H9 (cell line): Measurements from ENCODE around the gene ALDH1A2. TPM values are rescaled to one million over a fixed set of nuclear protein-coding genes. Genes with fewer than 3 reads are reported as not detected.

Experiments
- DNase-seq: peaks from one replicate; pipeline ENCODE4 v3.0.0-alpha.2; 2017
- H2AFZ ChIP-seq: one replicate; pipeline ENCODE4 v1.6.1; 2013; ENCODE audit warnings: mild to moderate bottlenecking, low read length, control low read depth, moderate library complexity
- H2AK5ac ChIP-seq: 2 replicates; pipeline ENCODE4 v1.6.1; 2013; ENCODE audit warnings: low read length, control low read depth, mixed read lengths; ENCODE audit not compliant: insufficient read length
- H2BK120ac ChIP-seq: one replicate; pipeline ENCODE4 v1.6.1; 2013; ENCODE audit warnings: low read depth, mild to moderate bottlenecking, low read length, control low read depth, inconsistent platforms; ENCODE audit not compliant: poor library complexity, severe bottlenecking
- H2BK12ac ChIP-seq: 2 replicates; pipeline ENCODE4 v1.6.1; 2013; ENCODE audit warnings: low read length, control low read depth, mixed read lengths, low read depth; ENCODE audit not compliant: insufficient read length
- H2BK15ac ChIP-seq: 2 replicates; pipeline ENCODE4 v1.6.1; 2013; ENCODE audit warnings: low read depth, low read length, control low read depth
- H2BK20ac ChIP-seq: one replicate; pipeline ENCODE4 v1.6.1; 2013; ENCODE audit warnings: low read depth, mild to moderate bottlenecking, low read length, control low read depth, inconsistent platforms; ENCODE audit not compliant: poor library complexity, severe bottlenecking
- H2BK5ac ChIP-seq: 2 replicates; pipeline ENCODE4 v1.6.1; 2013; ENCODE audit warnings: low read length, control low read depth, mixed read lengths; ENCODE audit not compliant: insufficient read length
- H3K14ac ChIP-seq: 2 replicates; pipeline ENCODE4 v1.6.1; 2013; ENCODE audit warnings: low read length, control low read depth; ENCODE audit not compliant: insufficient read depth
- H3K18ac ChIP-seq: 2 replicates; pipeline ENCODE4 v1.6.1; 2013; ENCODE audit warnings: low read depth, mild to moderate bottlenecking, mixed read lengths, low read length, control low read depth; ENCODE audit not compliant: insufficient read length
- H3K23ac ChIP-seq: 2 replicates; pipeline ENCODE4 v1.6.1; 2013; ENCODE audit warnings: low read length, control low read depth, mixed read lengths, low read depth; ENCODE audit not compliant: insufficient read length
- H3K23me2 ChIP-seq: 2 replicates; pipeline ENCODE4 v1.6.1; 2013; ENCODE audit warnings: low read depth, mild to moderate bottlenecking, mixed read lengths, low read length, control low read depth; ENCODE audit not compliant: insufficient read length, poor library complexity, severe bottlenecking
- H3K27ac ChIP-seq: 2 replicates; pipeline ENCODE4 v1.5.1; 2013; ENCODE audit warnings: low read length, control low read depth, mixed read lengths, low read depth; ENCODE audit not compliant: insufficient read length
- H3K27me3 ChIP-seq: 2 replicates; pipeline ENCODE4 v1.6.1; 2013; ENCODE audit warnings: low read length, control low read depth, inconsistent platforms; ENCODE audit not compliant: insufficient read depth
- H3K4ac ChIP-seq: 2 replicates; pipeline ENCODE4 v1.6.1; 2013; ENCODE audit warnings: low read depth, mild to moderate bottlenecking, control low read depth, inconsistent platforms, low read length, moderate library complexity
- H3K4me1 ChIP-seq: 2 replicates; pipeline ENCODE4 v1.6.1; 2013; ENCODE audit warnings: low read length, control low read depth, inconsistent platforms; ENCODE audit not compliant: insufficient read depth
- H3K4me2 ChIP-seq: 2 replicates; pipeline ENCODE4 v1.6.1; 2013; ENCODE audit warnings: low read length, control low read depth, mixed read lengths; ENCODE audit not compliant: insufficient read length, insufficient read depth
- H3K56ac ChIP-seq: 2 replicates; pipeline ENCODE4 v1.6.1; 2013; ENCODE audit warnings: low read depth, mild to moderate bottlenecking, mixed read lengths, low read length, control low read depth; ENCODE audit not compliant: insufficient read length
- H3K79me1 ChIP-seq: 2 replicates; pipeline ENCODE4 v1.6.1; 2013; ENCODE audit warnings: low read depth, mild to moderate bottlenecking, moderate library complexity, low read length, control low read depth, inconsistent platforms; ENCODE audit not compliant: insufficient read depth, poor library complexity, severe bottlenecking
- H3K79me2 ChIP-seq: 2 replicates; pipeline ENCODE4 v1.6.1; 2013; ENCODE audit warnings: low read length, control low read depth, inconsistent platforms; ENCODE audit not compliant: insufficient read depth
- H3K9ac ChIP-seq: 2 replicates; pipeline ENCODE4 v1.6.1; 2013; ENCODE audit warnings: low read length, control low read depth, mixed read lengths; ENCODE audit not compliant: insufficient read length; ENCODE audit errors: extremely low read depth
- H3K9me3 ChIP-seq: one replicate; pipeline ENCODE4 v1.6.1; 2013; ENCODE audit warnings: low read depth, low read length, inconsistent platforms; ENCODE audit not compliant: control insufficient read depth
- H3T11ph ChIP-seq: one replicate; pipeline ENCODE4 v1.6.1; 2013; ENCODE audit warnings: mild to moderate bottlenecking, low read length, control low read depth, inconsistent platforms
- H4K20me1 ChIP-seq: one replicate; pipeline ENCODE4 v1.6.1; 2013; ENCODE audit not compliant: control insufficient read depth, insufficient read length, insufficient read depth
- H4K5ac ChIP-seq: 2 replicates; pipeline ENCODE4 v1.6.1; 2013; ENCODE audit warnings: low read depth, mild to moderate bottlenecking, mixed read lengths, low read length, control low read depth; ENCODE audit not compliant: insufficient read length
- H4K8ac ChIP-seq: replicated peaks from 2 replicates; pipeline ENCODE4 v1.6.1; 2013; ENCODE audit warnings: low read length, control low read depth, mixed read lengths, low read depth; ENCODE audit not compliant: insufficient read length
- H4K91ac ChIP-seq: 2 replicates; pipeline ENCODE4 v1.6.1; 2013; ENCODE audit warnings: low read depth, mild to moderate bottlenecking, moderate library complexity, mixed read lengths, low read length, control low read depth; ENCODE audit not compliant: insufficient read length
- H3K27ac Mint-ChIP-seq, 3 experiments: 2 replicates in 2 of 3; 3 replicates in 1 of 3; pipeline ENCODE4 v1.8.0; 2020 to 2021; ENCODE audit warnings: mixed read lengths in 3 of 3, mild to moderate bottlenecking in 1 of 3, moderate library complexity in 1 of 3
- H3K27me3 Mint-ChIP-seq: 2 replicates; pipeline ENCODE4 v1.8.0; 2021; ENCODE audit warnings: low read depth, mild to moderate bottlenecking, moderate library complexity, mixed read lengths
- H3K36me3 Mint-ChIP-seq, 3 experiments: 2 replicates in 2 of 3; 3 replicates in 1 of 3; pipeline ENCODE4 v1.8.0; 2020 to 2021; ENCODE audit warnings: low read depth in 3 of 3, mixed read lengths in 3 of 3; ENCODE audit not compliant: insufficient read depth in 1 of 3
- H3K4me1 Mint-ChIP-seq, 2 experiments: 2 replicates each; pipeline ENCODE4 v1.8.0; 2020; ENCODE audit warnings: mixed read lengths in 2 of 2
- H3K4me3 Mint-ChIP-seq, 2 experiments: 2 replicates in 1 of 2; 3 replicates in 1 of 2; pipeline ENCODE4 v1.8.0; 2020 to 2021; ENCODE audit warnings: mild to moderate bottlenecking in 2 of 2, mixed read lengths in 2 of 2, moderate library complexity in 1 of 2
- H3K9me3 Mint-ChIP-seq, 2 experiments: 2 replicates in 1 of 2; 3 replicates in 1 of 2; pipeline ENCODE4 v1.8.0; 2020; ENCODE audit warnings: mild to moderate bottlenecking in 2 of 2, mixed read lengths in 2 of 2, moderate library complexity in 1 of 2
- WGBS: extraction: QIAGEN DNeasy Blood & Tissue Kit; methylation state at CpG from one replicate; pipeline ENCODE4 v1.1.7; 2013; ENCODE audit warnings: missing lambda C conversion rate, low lambda C conversion rate, mixed read lengths; ENCODE audit not compliant: insufficient read length; ENCODE audit errors: extremely low coverage; 5-methylcytosine and 5-hydroxymethylcytosine counted together
- total RNA-seq: library from RNA; stranded (reverse); gene quantifications from 2 replicates; pipeline ENCODE4 v1.2.1, GENCODE V29; 2021
- TF ChIP-seq, protein P1 (sequence below): fragments of 200-600 bp; sonication (generic); conservative IDR thresholded peaks from 3 replicates; pipeline ENCODE4 v1.8.0; 2021; ENCODE audit warnings: antibody characterized with exemption, mild to moderate bottlenecking

ALDH1A2 gene
- total RNA-seq, 1 experiment from 2014 or later = 0.72 TPM

DNA sequence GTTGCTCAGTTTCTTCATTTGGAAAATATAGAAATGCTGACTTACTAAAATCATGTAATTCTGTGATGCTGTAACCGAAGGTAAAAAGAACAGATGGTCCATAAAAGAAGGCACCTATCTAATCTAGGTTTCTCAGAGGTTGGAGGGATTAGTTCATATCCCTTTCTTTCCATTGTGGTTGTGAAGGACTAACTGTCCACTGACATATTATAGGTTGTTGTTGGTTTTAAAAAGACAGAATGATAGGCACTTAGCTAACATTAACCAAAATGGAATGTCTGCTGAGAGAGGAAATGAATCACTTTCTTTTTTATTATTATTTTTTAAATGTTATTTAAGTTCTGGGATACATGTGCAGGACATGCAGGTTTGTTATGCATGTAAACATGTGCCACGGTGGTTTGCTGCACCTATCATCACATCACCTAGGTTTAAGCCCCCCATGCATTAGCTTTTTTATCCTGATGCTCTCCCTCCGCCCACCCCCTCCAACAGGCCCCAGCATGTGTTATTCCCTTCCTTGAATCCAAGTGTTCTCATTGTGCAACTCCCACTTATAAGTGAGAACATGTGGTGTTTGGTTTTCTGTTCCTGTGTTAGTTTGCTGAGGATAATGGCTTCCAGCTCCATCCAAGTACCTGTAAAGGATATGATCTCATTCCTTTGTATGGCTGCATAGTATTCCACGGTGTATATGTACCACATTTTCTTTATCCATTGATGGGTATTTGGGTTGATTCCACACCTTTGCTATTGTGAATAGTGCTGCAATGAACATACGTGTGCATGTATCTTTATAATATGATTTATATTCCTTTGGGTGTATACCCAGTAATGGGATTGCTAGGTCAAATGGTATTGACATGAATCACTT lies 45.8 kb downstream of the ALDH1A2 start:
- Histone ChIP-seq H3K9ac (no peak overlapping the region), H3K14ac (no peak overlapping the region), H2BK5ac (no peak overlapping the region), H3K27me3 (no peaks in the 10 kb centered on the region), H2BK15ac (no peak overlapping the region), H4K91ac (no peak overlapping the region), H2BK120ac (no peak overlapping the region), H4K5ac (no peak overlapping the region), H3K4me2 (no peak overlapping the region), H3K79me2 (no peaks in the 10 kb centered on the region), H3K56ac (no peak overlapping the region), H3K4ac (no peak overlapping the region), H3K18ac (no peak overlapping the region), H3K23ac (no peak overlapping the region), H3K23me2 (no peaks in the 10 kb centered on the region), H3K9me3 (no peaks in the 10 kb centered on the region), H4K8ac (no peak overlapping the region), H2BK12ac (no peak overlapping the region), H2AFZ (no peak overlapping the region), H3K79me1 (no peaks in the 10 kb centered on the region), H2BK20ac (no peak overlapping the region), H4K20me1 (no peaks in the 10 kb centered on the region), H3T11ph (no peak overlapping the region), H3K4me1 (no peaks in the 10 kb centered on the region), H2AK5ac (no peak overlapping the region), H3K27ac (no peak overlapping the region)
- no peak overlapping the region for H3K4me3 Mint-ChIP-seq
- H3K4me1 Mint-ChIP-seq = no peaks in the 10 kb centered on the region
- no peak overlapping the region for H3K27ac Mint-ChIP-seq
- WGBS = no CpG with 5 or more reads among the region's 5 CpGs
- no peaks in the 10 kb centered on the region for H3K36me3 Mint-ChIP-seq
- DNase-seq = no peak
- TF ChIP-seq, protein P1, sequence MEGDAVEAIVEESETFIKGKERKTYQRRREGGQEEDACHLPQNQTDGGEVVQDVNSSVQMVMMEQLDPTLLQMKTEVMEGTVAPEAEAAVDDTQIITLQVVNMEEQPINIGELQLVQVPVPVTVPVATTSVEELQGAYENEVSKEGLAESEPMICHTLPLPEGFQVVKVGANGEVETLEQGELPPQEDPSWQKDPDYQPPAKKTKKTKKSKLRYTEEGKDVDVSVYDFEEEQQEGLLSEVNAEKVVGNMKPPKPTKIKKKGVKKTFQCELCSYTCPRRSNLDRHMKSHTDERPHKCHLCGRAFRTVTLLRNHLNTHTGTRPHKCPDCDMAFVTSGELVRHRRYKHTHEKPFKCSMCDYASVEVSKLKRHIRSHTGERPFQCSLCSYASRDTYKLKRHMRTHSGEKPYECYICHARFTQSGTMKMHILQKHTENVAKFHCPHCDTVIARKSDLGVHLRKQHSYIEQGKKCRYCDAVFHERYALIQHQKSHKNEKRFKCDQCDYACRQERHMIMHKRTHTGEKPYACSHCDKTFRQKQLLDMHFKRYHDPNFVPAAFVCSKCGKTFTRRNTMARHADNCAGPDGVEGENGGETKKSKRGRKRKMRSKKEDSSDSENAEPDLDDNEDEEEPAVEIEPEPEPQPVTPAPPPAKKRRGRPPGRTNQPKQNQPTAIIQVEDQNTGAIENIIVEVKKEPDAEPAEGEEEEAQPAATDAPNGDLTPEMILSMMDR = no peak
- H3K27me3 Mint-ChIP-seq = no peaks in the 10 kb centered on the region
- peaks cover 0 to 9% of the 10 kb centered on the region in 2 experiments; a peak in 3 of 5 replicates for H3K9me3 Mint-ChIP-seq
